Measurements from ENCODE around the gene TMEM39A.
A peak's percentile ranks its signal among the peaks of the same experiment; 100 is the strongest.

TMEM39A gene

DNA sequence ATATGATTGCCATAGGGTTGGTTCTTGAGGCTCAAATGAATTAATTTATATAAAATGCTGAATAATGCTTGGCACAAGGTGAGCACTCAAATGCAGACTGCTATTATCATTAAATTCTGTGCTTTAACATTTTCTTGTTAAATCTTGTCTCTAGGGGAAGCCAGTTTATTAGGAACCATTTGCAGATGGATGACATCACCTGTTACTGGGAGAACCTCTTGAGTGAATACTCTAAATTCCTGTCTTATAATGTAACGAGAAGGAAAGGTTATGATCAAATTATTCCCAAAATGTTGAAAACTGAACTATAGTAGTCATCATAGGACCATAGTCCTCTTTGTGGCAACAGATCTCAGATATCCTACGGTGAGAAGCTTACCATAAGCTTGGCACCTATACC is 28.7 kb upstream of the TMEM39A start:
- Histone ChIP-seq H3K4me3 (ENCODE audit: low read length) (no peak overlapping the region), H3K9me3 (ENCODE audit: control insufficient read depth, low read depth, low read length) (no peaks in the 10 kb centered on the region), H3K36me3 (ENCODE audit: control insufficient read depth, low read depth, low read length) (peaks cover 14% of the 10 kb centered on the region), H3K9ac (ENCODE audit: low read length) (no peak overlapping the region), H3K27ac (ENCODE audit: low read length) (no peak overlapping the region), H3K27me3 (ENCODE audit: control insufficient read depth, insufficient read depth, low read length) (no peaks in the 10 kb centered on the region), H3K4me1 (ENCODE audit: control insufficient read depth, low read depth, low read length) (peaks cover under 1% of the 10 kb centered on the region)

DNA sequence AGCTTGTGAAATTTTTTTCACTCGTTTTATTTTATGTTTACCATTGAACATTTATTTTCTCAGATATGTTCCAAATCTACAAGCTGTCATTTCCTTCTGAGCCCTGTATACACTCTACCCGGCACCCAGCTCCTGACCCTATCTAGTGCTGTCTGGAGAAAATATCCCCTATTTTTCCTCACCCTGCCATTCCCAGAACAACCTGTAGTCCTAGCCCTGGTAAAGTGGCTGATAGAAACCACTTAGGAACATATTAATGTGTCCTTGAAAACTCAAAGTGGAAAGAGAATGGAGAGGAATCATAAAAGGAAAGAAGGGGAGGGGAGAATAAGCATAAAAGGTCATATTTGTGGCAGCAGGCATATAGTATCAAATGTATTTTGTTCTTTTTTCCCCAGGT is 26.7 kb upstream of the TMEM39A start:
- Histone ChIP-seq H3K27ac (ENCODE audit: low read length) (no peak overlapping the region), H3K9ac (ENCODE audit: low read length) (no peak overlapping the region), H3K9me3 (ENCODE audit: control insufficient read depth, low read depth, low read length) (no peaks in the 10 kb centered on the region), H3K27me3 (ENCODE audit: control insufficient read depth, insufficient read depth, low read length) (no peaks in the 10 kb centered on the region), H3K4me1 (ENCODE audit: control insufficient read depth, low read depth, low read length) (no peaks in the 10 kb centered on the region), H3K36me3 (ENCODE audit: control insufficient read depth, low read depth, low read length) (peaks cover 33% of the 10 kb centered on the region), H3K4me3 (ENCODE audit: low read length) (no peak overlapping the region)

DNA sequence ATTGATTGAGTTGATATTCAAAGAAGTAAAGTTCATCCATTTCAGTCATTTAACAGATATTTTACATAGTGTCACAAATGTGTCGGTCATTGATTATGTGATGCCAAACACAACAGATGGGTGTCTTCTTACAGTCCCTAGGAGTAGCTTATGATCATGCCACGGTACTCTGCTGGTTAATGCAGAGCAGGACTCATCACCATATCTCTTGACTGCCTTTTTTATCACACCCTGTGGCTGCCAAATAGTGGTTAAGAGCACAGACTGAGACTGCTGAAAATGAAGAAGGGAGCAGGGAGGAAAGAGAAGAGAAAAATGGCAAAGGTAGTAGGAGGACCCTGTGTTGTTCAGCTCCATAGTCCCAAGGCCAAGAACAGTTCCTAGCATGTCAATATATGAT is 22.1 kb upstream of the TMEM39A start:
- no peaks in the 10 kb centered on the region for H3K27me3 ChIP-seq (ENCODE audit: control insufficient read depth, insufficient read depth, low read length)
- no peaks in the 10 kb centered on the region for H3K4me1 ChIP-seq (ENCODE audit: control insufficient read depth, low read depth, low read length)
- no peak overlapping the region for H3K9ac ChIP-seq (ENCODE audit: low read length)
- H3K36me3 ChIP-seq (ENCODE audit: control insufficient read depth, low read depth, low read length) = peaks cover 41% of the 10 kb centered on the region
- no peak overlapping the region for H3K27ac ChIP-seq (ENCODE audit: low read length)
- no peaks in the 10 kb centered on the region for H3K9me3 ChIP-seq (ENCODE audit: control insufficient read depth, low read depth, low read length)
- H3K4me3 ChIP-seq (ENCODE audit: low read length) = no peak overlapping the region

DNA sequence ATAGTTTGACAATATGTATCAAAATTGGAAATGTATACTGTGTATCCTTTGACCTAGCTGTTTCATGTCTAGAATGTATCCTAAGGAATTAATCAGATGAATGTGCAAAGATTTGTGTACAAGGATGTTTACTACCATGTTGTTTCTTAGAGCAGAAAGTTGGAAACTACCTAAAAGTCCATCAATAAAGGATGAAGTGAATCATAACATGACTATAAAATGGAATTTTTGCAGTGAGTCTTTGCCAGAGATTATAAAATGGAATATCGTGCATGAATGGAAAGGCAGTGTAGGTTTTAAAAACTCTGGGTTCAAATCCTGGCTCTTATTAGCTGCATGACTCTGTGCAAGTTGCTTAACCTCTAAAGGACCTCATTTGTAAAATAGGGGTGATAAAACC is 19.7 kb upstream of the TMEM39A start:
- Histone ChIP-seq H3K4me1 (ENCODE audit: control insufficient read depth, low read depth, low read length) (no peaks in the 10 kb centered on the region), H3K4me3 (ENCODE audit: low read length) (no peak overlapping the region), H3K27ac (ENCODE audit: low read length) (no peak overlapping the region), H3K36me3 (ENCODE audit: control insufficient read depth, low read depth, low read length) (peaks cover 33% of the 10 kb centered on the region), H3K27me3 (ENCODE audit: control insufficient read depth, insufficient read depth, low read length) (no peaks in the 10 kb centered on the region), H3K9ac (ENCODE audit: low read length) (no peak overlapping the region), H3K9me3 (ENCODE audit: control insufficient read depth, low read depth, low read length) (no peaks in the 10 kb centered on the region)

DNA sequence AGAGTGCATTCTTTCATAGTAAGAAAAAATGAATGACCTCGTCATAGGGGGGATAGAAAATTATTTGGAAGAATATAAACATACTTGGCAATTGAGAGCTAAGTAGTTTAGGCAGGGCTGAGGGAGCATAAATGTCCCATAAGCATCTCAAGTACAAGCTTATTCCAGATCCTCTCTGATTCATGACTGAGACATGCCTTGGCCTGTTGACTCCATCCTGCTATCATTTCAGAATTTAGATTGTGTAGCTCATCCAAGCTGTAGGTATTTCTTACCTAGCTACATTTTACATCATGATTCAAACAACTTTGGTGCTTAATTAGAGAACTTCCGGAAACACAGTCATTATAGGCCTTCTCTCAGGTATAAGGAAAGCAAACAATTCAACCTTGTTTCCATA is 17.7 kb upstream of the TMEM39A start:
- no peak overlapping the region for H3K4me3 ChIP-seq (ENCODE audit: low read length)
- no peaks in the 10 kb centered on the region for H3K4me1 ChIP-seq (ENCODE audit: control insufficient read depth, low read depth, low read length)
- peaks cover 23% of the 10 kb centered on the region for H3K36me3 ChIP-seq (ENCODE audit: control insufficient read depth, low read depth, low read length)
- no peaks in the 10 kb centered on the region for H3K27me3 ChIP-seq (ENCODE audit: control insufficient read depth, insufficient read depth, low read length)
- no peaks in the 10 kb centered on the region for H3K9me3 ChIP-seq (ENCODE audit: control insufficient read depth, low read depth, low read length)
- no peak overlapping the region for H3K9ac ChIP-seq (ENCODE audit: low read length)
- no peak overlapping the region for H3K27ac ChIP-seq (ENCODE audit: low read length)

DNA sequence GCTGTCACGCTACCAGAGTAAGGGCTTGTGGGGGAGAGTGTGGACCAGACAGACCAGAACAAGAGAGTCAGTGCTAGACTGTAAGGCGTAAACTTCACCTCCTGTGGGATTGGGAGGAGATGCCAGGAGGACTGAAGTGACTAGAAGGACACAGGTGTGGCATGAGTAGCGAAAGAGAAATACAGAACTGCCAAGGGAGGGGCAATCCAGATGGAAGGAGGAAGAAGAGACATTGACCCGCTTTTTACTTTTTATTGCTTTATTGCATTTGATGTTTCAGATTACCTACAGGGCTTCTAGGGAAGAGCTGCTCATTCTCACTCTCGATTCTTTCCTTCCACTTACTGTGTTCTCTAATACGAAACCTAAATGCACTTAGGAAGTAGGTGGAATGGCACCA is 7.5 kb upstream of the TMEM39A start:
- H3K4me1 ChIP-seq (ENCODE audit: control insufficient read depth, low read depth, low read length) = peaks cover 15% of the 10 kb centered on the region
- H3K27ac ChIP-seq (ENCODE audit: low read length) = no peak overlapping the region
- peaks cover 12% of the 10 kb centered on the region for H3K36me3 ChIP-seq (ENCODE audit: control insufficient read depth, low read depth, low read length)
- H3K9ac ChIP-seq (ENCODE audit: low read length) = no peak overlapping the region
- no peak overlapping the region for H3K4me3 ChIP-seq (ENCODE audit: low read length)
- H3K27me3 ChIP-seq (ENCODE audit: control insufficient read depth, insufficient read depth, low read length) = no peaks in the 10 kb centered on the region
- no peaks in the 10 kb centered on the region for H3K9me3 ChIP-seq (ENCODE audit: control insufficient read depth, low read depth, low read length)

DNA sequence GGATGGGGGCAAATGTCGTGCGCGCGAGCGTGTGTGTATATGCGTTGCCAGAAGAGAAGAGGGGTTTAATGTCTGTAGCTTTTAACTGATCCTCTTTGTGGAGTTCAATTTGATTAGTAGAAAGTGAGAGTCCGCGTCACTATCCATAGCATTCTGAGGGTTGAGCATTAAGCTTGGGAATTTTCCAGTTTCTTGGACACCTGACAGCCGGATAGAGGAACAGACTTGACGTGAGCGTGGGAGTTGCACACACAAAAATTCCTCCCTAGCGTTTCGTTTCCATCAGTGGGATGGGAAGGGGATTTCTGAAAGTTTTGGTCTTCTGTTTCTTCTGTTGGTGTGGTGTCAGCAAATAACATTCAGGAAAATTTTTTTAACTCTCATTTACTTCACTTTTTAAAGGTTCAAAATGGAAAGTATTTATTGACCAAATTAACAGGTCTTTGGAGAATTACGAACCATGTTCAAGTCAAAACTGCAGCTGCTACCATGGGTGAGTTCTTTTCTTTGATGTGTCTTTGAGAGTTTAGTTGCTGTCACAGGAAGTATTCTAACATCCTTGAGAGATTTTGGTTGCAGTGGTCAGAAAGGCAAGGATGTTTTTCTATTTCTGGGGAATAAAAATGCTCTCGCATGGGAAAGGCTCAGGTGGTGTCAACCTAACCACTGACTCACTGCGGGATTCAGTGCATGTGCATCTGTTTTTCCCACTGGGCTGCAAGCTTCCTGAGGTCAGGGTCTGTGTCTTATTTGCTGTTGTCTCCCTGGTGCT is 6.2 kb upstream of the TMEM39A start:
- peaks cover 12% of the 10 kb centered on the region for H3K36me3 ChIP-seq (ENCODE audit: control insufficient read depth, low read depth, low read length)
- H3K27me3 ChIP-seq (ENCODE audit: control insufficient read depth, insufficient read depth, low read length) = no peaks in the 10 kb centered on the region
- no peaks in the 10 kb centered on the region for H3K9me3 ChIP-seq (ENCODE audit: control insufficient read depth, low read depth, low read length)
- no peak overlapping the region for H3K27ac ChIP-seq (ENCODE audit: low read length)
- H3K4me3 ChIP-seq (ENCODE audit: low read length) = peak overlapping the region; percentile 95
- H3K9ac ChIP-seq (ENCODE audit: low read length) = peak overlapping the region; percentile 85
- H3K4me1 ChIP-seq (ENCODE audit: control insufficient read depth, low read depth, low read length) = peaks cover 15% of the 10 kb centered on the region

DNA sequence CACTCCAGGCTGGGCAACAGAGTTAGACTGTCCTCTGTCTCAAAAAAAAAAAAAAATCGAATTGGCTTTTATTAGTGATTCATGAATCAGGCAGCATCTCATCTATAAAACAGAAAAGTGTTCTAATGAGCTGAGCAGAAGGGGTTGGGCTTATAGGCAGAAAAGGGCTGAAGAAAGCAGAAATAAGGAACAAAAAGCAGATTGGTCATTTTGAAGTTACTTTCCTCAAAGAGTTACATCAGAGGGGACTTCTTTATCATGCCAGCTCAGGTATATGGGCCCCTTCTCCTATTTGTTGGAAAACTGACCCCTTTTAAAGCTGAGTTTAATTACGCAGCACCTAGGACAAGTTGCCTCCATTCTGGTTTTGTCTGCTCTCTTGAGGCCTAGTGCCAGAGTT is 4.6 kb upstream of the TMEM39A start:
- Histone ChIP-seq H3K9ac (ENCODE audit: low read length) (peak overlapping the region; percentile 85), H3K4me3 (ENCODE audit: low read length) (peak overlapping the region; percentile 95), H3K4me1 (ENCODE audit: control insufficient read depth, low read depth, low read length) (peaks cover 20% of the 10 kb centered on the region), H3K27ac (ENCODE audit: low read length) (no peak overlapping the region), H3K36me3 (ENCODE audit: control insufficient read depth, low read depth, low read length) (peaks cover 12% of the 10 kb centered on the region), H3K27me3 (ENCODE audit: control insufficient read depth, insufficient read depth, low read length) (no peaks in the 10 kb centered on the region), H3K9me3 (ENCODE audit: control insufficient read depth, low read depth, low read length) (no peaks in the 10 kb centered on the region)

DNA sequence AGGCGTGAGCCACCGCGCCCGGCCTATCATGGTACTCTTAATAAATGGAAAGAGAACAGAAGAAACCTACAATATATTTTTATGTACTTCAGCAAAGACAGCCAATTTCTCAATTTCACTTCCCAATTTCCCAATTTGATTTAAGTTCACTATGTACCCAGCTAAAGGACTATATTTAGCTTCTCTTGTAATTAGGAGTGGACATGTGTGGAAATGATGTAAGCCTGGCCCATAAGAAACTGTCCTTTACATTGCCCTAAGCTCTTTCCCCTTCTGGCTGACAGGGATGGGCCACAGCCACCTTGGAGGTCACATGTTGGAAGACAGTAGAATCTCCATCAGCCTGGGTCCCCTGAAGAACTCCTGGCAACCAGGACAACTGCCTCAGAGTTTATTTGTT is 6.2 kb downstream of the TMEM39A start:
- Histone ChIP-seq H3K4me3 (ENCODE audit: low read length) (no peak overlapping the region), H3K36me3 (ENCODE audit: control insufficient read depth, low read depth, low read length) (peaks cover 84% of the 10 kb centered on the region), H3K27me3 (ENCODE audit: control insufficient read depth, insufficient read depth, low read length) (no peaks in the 10 kb centered on the region), H3K9me3 (ENCODE audit: control insufficient read depth, low read depth, low read length) (no peaks in the 10 kb centered on the region), H3K27ac (ENCODE audit: low read length) (no peak overlapping the region), H3K9ac (ENCODE audit: low read length) (no peak overlapping the region), H3K4me1 (ENCODE audit: control insufficient read depth, low read depth, low read length) (no peaks in the 10 kb centered on the region)

DNA sequence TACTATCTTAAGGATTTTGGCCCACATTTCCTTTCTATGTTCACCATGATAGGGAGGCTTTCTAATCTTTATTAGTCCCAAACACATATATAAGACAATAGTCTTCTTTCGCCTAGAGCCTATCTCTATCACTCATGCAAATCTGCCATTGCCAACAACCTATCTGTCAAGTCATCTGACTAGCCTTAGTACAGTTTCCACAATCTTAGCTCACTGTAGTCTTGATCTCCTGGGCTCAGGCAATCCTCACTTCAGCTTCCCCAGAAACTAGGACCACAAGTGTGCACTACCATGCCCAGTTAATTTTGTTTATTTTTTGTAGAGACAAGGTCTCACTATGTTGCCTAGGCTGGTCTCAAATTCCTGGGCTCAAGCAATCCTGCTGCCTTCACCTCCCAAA is 6.9 kb downstream of the TMEM39A start:
- H3K4me3 ChIP-seq (ENCODE audit: low read length) = no peak overlapping the region
- H3K9me3 ChIP-seq (ENCODE audit: control insufficient read depth, low read depth, low read length) = no peaks in the 10 kb centered on the region
- peaks cover 87% of the 10 kb centered on the region for H3K36me3 ChIP-seq (ENCODE audit: control insufficient read depth, low read depth, low read length)
- H3K9ac ChIP-seq (ENCODE audit: low read length) = no peak overlapping the region
- H3K27me3 ChIP-seq (ENCODE audit: control insufficient read depth, insufficient read depth, low read length) = no peaks in the 10 kb centered on the region
- no peaks in the 10 kb centered on the region for H3K4me1 ChIP-seq (ENCODE audit: control insufficient read depth, low read depth, low read length)
- H3K27ac ChIP-seq (ENCODE audit: low read length) = no peak overlapping the region

DNA sequence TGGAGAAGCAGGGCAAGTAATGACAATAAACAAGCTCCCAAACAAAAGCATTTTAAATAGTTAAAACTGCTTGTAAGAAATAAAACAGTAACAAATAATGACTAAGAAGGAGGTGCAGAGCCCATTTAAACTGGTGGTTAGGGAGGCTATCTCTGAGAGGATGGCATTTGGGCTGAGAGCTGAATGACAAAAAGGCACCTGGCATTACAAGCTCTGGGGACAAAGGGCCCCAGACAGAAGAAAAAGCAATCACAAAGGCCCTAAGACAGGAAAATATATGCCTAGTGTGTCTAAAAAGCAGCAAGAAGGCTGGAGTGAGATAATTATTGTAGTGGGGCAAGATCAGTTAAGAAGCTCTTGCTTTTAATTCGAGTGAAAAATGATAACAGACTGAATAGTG is 9.6 kb downstream of the TMEM39A start:
- Histone ChIP-seq H3K27ac (ENCODE audit: low read length) (no peak overlapping the region), H3K27me3 (ENCODE audit: control insufficient read depth, insufficient read depth, low read length) (no peaks in the 10 kb centered on the region), H3K4me3 (ENCODE audit: low read length) (no peak overlapping the region), H3K4me1 (ENCODE audit: control insufficient read depth, low read depth, low read length) (no peaks in the 10 kb centered on the region), H3K9me3 (ENCODE audit: control insufficient read depth, low read depth, low read length) (no peaks in the 10 kb centered on the region), H3K9ac (ENCODE audit: low read length) (no peak overlapping the region), H3K36me3 (ENCODE audit: control insufficient read depth, low read depth, low read length) (peaks cover 78% of the 10 kb centered on the region)

DNA sequence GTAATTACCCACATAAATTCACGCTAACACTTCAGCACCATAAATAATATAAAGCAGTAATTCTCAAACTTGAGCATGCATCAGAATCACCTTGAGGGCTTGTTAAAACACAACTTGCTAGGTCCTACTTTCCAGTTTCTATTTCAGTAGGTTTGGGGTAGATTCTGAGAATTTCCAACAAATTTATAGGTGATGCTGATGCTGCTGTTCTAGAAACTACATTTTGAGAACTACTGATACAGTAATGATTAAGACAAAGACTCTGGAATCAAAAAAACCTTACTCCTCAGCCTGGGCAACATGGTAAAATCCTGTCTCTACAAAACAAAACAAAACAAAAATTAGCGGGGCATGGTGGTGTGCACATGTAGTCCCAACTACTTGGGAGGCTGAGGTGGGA is 18.8 kb downstream of the TMEM39A start:
- H3K4me1 ChIP-seq (ENCODE audit: control insufficient read depth, low read depth, low read length) = no peaks in the 10 kb centered on the region
- no peak overlapping the region for H3K4me3 ChIP-seq (ENCODE audit: low read length)
- peaks cover 40% of the 10 kb centered on the region for H3K36me3 ChIP-seq (ENCODE audit: control insufficient read depth, low read depth, low read length)
- no peaks in the 10 kb centered on the region for H3K9me3 ChIP-seq (ENCODE audit: control insufficient read depth, low read depth, low read length)
- H3K9ac ChIP-seq (ENCODE audit: low read length) = no peak overlapping the region
- H3K27ac ChIP-seq (ENCODE audit: low read length) = no peak overlapping the region
- no peaks in the 10 kb centered on the region for H3K27me3 ChIP-seq (ENCODE audit: control insufficient read depth, insufficient read depth, low read length)
